Activated T-cell treated with anti-CD3 and anti-CD28 coated beads, Interleukin-2, amount 50 U/mL, for 1 hour (primary cell): Measurements from ENCODE around the gene UQCC2.

Experiments used
- DNase-seq: peaks from one replicate; pipeline ENCODE4 v3.0.0-alpha.2; 2020

The UQCC2 gene

GRCh38 chr6:33671744-33672072, 39.8 kb downstream of the UQCC2 start:
- DNase-seq, result no peak

GRCh38 chr6:33670971-33671743, 40.3 kb downstream of the UQCC2 start:
- no peak for DNase-seq

GRCh38 chr6:33670086-33670660, 41.3 kb downstream of the UQCC2 start:
- DNase-seq, result no peak

- peak; percentile 58 for DNase-seq
These were observed 42.6 kb downstream of the UQCC2 start for GRCh38 chr6:33668914-33669313.

- DNase-seq, result no peak
These were observed 43.2 kb downstream of the UQCC2 start for GRCh38 chr6:33668328-33668727.

GRCh38 chr6:33667776-33668175, 43.7 kb downstream of the UQCC2 start:
- DNase-seq, result no peak

- no peak for DNase-seq
These were observed 44.4 kb downstream of the UQCC2 start for GRCh38 chr6:33667072-33667471.

GRCh38 chr6:33665957-33666356, 45.5 kb downstream of the UQCC2 start:
- no peak for DNase-seq

GRCh38 chr6:33664506-33665057, 46.9 kb downstream of the UQCC2 start:
- DNase-seq, result no peak

GRCh38 chr6:33663727-33664449, 47.6 kb downstream of the UQCC2 start:
- DNase-seq, result no peak

GRCh38 chr6:33663028-33663427, 48.5 kb downstream of the UQCC2 start:
- DNase-seq, result no peak

- DNase-seq, result no peak
These were observed 49.2 kb downstream of the UQCC2 start for GRCh38 chr6:33662318-33662717.

- no peak for DNase-seq
These were observed 50.2 kb downstream of the UQCC2 start for GRCh38 chr6:33661106-33661838.

- DNase-seq, result no peak
These were observed 51.5 kb downstream of the UQCC2 start for GRCh38 chr6:33659986-33660385.

- no peak for DNase-seq
These were observed 52.4 kb downstream of the UQCC2 start for GRCh38 chr6:33658982-33659689.

GRCh38 chr6:33656844-33657243, 54.7 kb downstream of the UQCC2 start:
- DNase-seq, result no peak

GRCh38 chr6:33654831-33655554, 56.5 kb downstream of the UQCC2 start:
- DNase-seq, result no peak

GRCh38 chr6:33652002-33652401, 59.5 kb downstream of the UQCC2 start:
- no peak for DNase-seq

GRCh38 chr6:33651403-33651802, 60.1 kb downstream of the UQCC2 start:
- DNase-seq, result no peak
